Inferior parietal cortex (tissue), 1 donor: ENCODE data around the gene ATL1.
"Not testable (repeated sequence)": the region's sequence is repeated elsewhere in the genome, so short reads cannot be mapped to it uniquely, and the experiment has no call there.

Experiments
- DNase-seq: peaks from one replicate; pipeline ENCODE4 v3.0.0-alpha.2; 2016; ENCODE audit errors: extremely low spot score

ATL1 gene

DNA sequence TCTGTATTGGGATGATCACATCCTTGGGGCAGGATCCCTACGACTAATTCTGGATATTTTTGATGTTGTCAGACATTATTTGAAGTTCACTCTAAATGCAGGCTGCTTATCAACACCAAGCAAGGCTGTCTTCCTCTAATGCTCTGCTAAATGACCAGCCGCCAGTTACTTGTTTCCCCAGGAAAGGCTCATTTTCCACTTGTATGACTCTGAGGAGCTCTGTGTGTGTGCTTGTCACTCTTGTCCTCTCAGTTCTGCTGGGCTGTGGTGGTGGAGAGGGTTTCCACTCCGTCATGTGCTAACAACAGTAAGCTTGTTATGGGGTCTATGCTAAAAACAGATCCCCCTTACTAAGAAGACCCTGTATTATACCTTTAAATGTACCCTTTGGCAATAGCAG, 42.1 kb downstream of the ATL1 start:
- no peak for DNase-seq

DNA sequence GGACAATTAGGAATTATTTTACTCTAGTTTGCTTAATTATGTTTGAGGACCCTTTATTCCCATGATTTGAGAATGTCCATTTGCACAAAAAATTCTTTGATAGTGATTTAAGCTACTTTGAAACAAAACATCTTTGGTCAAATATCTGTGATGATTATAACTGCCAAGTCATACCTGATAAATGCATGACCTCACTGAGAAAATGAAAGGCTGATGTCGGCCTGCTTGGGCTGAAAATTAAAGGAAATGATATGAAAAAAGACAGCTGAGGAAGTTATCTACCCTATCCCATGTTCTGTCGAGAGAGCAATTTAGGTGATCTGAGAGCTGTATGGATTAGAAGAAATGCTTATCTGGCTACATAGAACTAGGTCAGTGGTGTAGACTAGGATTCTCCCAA, 43.6 kb downstream of the ATL1 start:
- DNase-seq, result no peak

DNA sequence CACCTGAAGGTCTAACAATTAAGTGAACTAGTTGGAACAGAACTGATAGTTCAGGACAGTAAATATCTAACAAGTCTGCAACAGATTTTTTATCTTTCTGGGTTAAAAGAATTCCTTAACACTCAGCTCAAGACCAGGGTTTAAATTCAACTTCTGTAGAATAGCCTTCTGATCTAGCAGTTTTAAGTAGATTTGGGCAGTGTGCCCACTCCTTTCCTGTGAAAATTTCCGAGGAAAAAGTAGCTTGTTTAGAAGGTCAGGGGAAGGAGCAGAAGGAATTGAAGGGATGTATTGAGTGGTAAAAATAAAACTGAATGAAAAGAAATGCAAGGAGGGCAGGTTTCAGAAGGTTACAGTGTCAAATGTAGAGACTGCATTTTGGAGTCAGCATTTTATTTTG, 45.8 kb downstream of the ATL1 start:
- no peak for DNase-seq

DNA sequence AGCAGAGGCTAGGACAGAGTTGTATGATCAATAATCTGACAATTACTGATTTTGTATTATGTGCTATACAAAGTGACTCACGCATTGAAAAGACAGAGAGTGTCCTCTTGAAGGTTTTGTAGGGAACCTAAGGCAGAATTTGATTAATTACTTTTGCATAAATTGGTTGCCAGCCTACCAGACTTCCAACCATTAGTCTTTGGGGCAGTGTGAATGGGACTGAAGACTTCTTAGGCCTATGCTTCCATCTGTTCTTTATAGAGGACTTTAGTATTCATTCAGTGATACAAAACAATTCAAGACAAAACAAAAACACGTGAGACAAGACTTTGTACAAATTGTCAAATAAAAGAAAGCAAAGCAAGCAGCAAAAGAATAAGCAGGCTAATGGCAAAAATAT, 46.5 kb downstream of the ATL1 start:
- DNase-seq, result no peak

DNA sequence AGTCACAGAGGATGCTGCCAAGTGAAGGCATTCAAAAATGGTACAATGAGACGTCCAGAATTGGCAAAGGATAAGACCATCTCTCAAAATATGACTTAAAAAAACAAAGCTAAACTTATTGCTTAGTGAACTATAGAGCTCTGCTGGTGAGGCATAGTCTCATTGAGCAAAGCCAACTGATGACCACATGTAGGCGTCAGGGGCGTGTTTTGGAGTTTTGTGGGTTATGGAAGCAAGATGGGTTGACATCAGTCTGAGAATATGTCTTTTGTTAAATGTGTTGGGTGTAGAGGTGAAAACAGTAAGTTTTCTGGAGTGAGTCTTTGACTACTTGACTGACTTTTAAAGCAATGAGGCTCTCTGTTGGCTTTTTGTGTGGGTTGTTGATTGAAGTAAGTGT, 47.2 kb downstream of the ATL1 start:
- no peak for DNase-seq

DNA sequence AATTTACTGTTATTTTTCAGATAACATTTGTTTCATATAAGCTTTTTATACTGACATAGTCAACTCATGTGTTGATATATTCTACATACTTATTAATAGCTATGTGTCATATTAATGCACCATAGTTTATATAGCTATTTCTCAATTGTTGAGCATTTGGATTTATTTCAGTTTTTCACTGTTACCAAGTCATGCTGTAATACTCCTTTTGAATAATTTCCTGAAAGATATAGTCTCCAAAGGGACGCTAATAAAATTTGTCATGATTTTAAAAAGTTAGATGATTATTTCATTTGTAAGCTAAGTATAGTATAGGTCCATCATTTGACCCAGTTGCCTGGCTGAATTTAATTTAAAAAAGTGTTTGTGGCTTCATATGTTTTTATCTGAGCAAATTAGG, 47.8 kb downstream of the ATL1 start:
- DNase-seq, result no peak

DNA sequence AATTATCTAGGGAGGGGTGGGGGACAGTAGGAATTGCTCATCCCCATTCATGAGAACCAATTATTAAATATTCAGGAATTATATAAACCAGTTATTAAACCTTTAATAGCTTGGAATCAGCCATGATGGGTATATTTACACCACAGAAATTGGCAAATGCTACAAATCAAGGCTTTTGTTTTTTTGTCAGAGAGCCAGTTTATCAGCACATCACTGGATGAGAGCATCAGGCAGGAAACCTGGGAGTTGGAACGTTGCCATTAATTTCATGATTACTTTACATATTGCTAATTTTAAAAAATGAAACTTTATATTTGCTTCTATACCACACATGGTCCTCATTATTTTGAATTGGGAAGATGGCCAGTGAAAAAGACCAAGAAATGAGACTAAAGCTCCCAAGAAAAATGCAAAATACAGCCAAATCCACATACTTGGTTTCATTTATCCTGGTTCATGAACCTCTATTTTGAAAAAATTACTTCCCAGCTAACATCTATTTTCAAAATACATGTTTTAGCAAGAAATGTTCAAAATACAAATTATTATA, 48.4 kb downstream of the ATL1 start:
- no peak for DNase-seq

DNA sequence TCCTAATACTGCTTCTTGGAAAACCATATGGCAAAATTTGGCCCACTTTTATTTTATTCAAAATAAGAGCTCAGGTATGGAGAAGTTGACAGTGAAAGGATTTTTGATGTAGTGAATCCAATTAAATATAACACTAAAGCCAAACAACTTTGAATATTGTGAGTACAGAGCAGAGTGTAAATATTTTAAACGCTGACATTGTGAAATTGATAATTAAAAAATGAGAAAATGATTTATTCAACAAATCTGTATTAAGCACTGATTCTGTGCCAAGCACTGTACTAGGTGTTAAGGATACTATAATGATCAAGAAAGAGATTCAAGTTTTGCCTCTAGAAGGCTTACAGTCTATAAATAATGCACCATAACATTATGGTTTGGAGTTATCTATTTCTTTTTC, 50.5 kb downstream of the ATL1 start:
- no peak for DNase-seq

DNA sequence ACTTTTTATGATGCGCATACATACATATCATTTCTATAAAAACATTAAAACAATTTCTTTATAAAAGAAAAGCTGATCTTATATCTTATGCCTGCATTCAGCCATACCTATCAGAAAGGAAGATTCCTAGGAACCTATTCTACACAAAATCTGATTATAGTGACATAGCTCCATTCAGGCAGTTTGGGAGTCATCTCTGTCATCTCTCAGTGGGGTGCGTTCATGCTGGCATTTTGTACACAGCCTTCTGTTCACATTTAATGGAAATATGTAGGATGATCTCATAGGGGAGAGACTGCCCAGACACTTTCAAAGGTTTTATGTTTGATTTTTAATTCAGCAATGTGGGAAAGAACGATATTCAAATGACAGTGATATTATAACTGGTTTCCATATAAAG, 52.9 kb downstream of the ATL1 start:
- DNase-seq, result no peak

DNA sequence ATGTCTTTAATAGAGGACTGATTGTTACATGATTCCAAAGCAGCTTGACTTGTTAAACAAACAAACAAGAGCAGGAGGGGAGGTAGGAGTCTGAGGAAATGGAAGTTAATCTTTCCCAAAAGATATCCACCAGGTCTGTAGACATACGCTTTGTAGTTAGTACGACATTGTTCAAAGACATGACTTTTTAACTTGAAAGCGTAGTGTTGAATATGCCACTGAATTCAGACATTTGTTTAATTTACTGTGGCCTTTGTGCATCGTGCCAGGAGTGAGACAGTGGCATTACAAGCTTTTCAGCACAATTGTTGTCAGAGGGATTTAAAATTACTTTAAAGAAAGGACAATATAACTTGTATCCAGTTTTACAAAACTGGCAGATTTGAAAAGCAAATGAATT, 55.1 kb downstream of the ATL1 start:
- DNase-seq, result peak; percentile 62

DNA sequence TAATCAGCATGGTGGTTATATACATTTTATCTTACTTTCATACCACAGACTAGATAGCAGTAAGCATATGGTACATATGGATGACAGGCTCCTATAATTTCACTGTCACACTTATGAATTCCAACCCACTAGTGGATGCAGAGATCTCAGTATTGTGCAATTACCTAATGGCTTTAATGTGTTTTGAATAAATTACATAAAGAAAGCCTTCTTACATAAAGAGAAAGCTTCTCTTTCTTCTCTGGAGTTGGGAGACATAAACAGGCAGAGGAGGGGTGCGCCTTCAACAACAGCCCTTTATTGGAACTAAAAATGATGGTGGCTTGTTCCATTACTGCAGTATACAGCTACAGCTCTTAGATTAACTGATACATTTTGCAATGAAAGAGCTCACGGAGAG, 55.6 kb downstream of the ATL1 start:
- DNase-seq, result peak; percentile 71

DNA sequence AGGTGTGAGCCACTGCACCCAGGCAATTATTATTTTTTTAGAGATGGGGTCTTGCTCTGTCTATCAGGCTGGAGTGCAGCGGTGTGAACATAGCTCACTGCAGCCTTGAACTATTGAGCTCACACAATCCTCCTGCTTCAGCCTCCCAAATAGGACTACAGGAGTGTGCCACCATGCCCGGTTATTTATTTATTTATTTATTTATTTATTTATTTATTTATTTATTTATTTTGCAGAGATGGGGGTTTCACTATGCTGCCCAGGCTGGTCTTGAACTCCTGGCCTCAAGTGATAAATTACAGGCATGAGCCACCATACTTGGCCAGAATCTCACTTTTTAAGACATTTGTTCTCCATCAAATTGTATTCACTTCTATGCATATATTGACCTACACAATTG, 56.3 kb downstream of the ATL1 start:
- DNase-seq, result no peak

DNA sequence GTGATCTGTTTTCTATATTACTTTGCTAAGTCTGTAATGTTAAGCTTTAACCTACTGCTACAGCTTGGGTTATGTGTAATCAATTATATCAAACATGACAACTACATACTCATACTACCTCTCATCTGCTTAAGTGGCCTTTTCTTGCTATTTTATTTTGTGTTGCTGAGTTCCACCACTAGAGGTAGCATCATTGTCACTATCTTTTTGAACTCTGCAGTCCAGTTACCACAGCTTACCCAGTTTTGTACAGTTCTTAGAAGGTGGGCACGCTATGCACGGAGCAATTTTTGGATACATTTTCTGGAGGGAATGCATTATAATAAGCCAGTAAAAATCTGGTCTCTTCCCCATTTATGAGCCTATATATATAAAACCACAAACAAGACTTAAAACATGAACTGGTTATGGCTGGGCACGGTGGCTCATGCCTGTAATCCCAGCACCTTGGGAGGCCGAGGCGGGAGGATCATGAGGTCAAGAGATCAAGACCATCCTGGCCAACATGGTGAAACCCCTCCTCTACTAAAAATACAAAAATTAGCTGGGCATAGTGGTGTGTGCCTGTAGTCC, 59.7 kb downstream of the ATL1 start:
- DNase-seq, result peak; percentile 70

DNA sequence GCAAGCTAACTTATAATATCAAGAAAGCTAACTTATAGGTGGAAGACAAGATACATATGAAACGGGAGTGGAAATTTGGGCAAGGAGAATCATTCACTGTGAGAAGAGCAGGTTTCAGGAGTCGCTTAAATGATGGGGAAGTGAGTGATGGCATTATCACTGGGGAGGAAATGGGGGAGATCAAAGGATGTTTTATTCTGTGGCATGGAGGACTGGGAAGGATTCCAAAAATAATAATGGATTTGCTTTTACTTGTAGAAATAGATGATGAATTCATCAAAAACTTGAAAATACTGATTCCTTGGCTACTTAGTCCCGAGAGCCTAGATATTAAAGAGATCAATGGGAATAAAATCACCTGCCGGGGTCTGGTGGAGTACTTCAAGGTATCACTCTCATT, 60.4 kb downstream of the ATL1 start:
- DNase-seq, result no peak

DNA sequence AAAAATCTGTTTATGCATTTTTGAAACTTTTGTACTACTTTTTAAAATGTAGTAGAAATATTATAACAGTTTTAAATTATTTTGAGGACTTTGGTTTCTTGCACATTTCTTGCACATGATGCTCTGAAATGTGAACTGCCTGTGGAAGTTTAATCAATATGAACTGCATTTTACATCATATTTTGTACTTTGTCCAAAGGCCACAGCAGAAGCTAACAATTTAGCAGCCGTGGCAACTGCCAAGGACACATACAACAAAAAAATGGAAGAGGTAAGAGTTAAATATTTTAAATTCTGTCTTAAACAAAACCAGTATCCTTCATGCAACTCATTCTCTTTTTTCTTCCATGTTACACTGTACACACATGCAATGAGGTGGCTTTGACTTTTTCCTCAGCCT, 63.0 kb downstream of the ATL1 start:
- no peak for DNase-seq

DNA sequence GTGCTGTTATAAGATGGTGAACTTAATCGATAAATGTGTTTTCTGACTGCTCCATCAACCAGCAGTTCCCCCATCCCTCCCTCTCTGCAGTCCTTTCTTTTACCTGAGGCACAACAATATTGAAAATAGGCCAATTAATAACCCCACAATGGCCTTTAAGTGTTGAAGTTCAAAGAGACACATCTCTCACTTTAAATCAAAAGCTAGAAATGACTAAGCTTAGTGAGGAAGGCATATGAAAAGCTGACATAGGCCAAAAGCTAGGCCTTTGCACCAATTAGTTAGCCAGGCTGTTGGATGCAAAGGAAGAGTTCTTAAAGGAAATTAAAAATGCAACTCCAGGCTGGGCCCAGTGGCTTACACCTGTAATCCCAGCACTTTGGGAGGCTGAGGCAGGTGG, 64.5 kb downstream of the ATL1 start:
- no peak for DNase-seq

DNA sequence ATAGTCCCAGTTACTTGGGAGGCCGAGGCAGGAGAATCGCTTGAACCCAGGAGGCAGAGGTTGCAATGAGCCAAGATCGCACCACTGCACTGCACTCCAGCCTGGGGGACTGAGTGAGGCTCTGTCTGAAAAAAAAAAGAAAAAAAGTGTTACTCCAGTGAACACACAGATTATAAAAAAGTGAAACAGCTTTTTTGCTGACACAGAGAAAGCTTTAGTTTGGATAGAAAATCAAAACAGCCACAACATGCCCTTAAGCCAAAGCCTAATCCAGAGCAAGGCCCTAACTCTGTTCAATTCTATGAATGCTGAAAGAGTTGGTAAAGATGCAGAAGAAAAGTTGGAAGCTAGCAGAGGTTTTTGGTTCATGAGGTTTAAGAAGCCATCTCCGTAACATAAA, 65.0 kb downstream of the ATL1 start:
- not testable (repeated sequence) for DNase-seq

DNA sequence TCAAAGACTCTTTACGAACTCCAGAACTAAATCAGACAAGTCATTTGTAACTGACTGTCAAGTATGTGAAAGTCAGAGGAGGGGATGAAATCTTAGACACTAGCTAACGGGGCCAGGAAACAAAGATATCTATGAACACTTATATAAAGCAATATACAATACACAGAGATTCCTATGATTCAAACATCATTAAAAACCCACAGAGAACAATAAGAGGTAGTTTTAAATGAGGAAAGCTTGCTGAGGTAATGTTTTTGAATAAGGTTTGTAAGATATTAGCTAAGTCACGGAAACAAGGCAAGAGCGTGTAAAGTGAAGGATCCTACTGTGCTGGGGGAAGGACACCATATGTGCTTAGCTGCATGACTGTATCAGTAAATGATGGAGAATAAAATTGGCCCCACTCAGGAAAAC, 71.5 kb downstream of the ATL1 start:
- no peak for DNase-seq

DNA sequence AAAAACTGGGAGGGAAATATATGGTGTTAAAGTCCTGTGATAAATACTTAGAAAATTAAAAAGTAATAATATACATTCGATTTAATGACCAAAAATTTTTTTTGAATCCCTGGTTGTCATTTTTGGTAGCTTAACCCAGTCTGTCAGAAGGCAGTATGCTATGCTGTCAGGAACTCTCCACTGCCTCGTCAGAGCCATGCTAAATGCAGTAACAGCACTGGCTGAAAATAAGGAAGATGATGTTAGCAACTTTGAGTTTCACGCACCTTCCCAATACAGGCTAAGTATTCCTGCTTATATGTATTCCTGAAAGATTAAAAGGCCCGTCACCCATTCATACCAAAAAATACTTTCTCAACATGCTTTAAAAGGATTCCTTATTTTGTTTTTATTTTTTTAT, 74.0 kb downstream of the ATL1 start:
- DNase-seq, result no peak

DNA sequence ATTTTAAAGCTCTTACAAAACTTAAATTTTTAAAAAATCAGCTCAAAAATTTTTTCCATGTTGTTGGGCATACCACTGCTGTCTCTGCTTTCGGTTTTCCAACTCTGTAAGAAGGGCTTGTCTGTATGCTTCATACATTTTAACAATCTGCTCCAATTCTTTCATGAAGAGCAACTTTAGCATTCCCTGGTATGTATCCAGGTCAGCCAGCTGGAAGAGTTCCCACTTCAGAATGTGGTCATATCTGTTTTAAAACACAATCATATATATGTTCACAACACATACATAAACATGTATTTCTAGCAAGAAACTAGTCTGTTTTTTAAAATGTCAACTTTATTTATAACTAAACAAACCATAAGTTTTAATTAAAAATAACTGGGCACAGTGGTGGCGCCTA, 75.2 kb downstream of the ATL1 start:
- no peak for DNase-seq

DNA sequence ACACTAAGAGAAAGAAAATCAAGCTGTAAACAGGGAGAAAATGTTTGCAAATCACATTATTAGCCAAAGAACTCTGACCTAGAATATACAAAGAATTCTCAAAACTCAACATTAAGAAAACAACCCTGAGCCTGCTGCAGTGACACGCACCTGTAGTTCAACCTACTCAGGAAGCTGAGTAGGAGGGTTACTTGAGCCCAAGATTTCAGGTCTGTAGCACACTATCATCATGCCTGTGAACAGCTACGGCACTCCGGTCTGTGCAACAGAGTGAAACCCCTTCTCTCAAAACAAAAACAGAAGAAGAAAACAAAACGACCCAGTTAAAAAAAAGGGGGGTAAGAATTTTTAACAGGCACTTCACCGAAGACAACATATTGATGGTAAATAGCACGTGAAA, 87.3 kb downstream of the ATL1 start:
- no peak for DNase-seq

DNA sequence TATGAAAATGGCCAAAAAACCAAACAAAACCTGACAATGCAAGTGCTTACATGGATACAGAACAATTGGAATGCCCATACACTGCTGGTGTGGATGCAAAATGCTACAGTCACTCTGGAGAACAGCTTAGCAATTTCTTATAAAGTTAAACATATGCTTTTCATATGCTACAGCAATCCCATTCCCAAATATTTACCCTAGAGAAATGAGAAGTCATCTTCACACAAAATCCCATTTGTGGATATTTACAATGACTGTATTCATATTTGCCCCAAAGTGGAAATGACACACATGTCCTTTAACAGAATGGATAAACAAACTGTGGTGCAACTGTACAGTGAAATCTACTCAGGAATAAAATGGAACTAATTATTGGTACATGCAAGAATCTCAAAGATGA, 87.8 kb downstream of the ATL1 start:
- DNase-seq, result no peak

DNA sequence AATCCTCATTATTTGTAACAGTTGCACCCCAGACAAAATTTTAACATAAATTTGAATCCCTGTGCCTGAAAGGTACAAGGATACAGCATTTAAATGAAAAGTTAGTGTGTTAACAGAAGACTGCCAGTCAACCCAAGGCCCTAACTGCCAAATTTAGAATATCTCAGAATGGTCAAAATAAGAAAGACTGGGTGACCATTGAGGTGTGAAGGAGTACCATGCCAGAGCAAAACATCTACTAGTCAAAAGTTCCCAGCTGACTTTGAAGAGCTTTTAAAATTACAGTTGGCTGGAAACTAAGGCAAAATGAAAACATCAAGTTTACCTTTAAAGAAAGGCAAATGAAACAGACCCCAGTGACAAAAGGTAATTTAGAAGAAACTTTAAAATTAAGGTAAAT, 89.7 kb downstream of the ATL1 start:
- no peak for DNase-seq

DNA sequence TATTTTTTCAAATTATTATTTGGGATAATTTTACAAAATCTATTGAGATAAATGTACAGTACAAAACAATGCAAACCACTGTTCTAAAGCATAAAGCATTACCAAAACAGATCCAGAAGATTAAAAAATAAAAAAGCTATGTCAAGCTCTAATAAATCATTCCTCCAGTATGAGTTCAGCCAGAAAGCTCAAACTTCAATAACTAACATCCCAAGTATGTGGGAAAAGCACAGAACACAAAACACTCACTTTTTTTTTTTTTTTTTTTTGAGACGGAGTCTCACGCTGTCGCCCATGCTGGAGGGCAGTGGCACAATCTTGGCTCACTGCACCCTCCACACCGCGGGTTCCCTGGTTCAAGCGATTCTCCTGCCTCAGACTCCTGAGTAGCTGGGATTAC, 96.8 kb downstream of the ATL1 start:
- DNase-seq, result no peak
